Activated naive CD4-positive, alpha-beta T cell treated with anti-CD3 and anti-CD28 coated beads, Interleukin-2, amount 50 U/mL, for 24 hours (primary cell): ENCODE data around the gene HSD11B2.

Experiments used
- H3K27ac Mint-ChIP-seq: one replicate; pipeline ENCODE4 v1.8.0; 2021; ENCODE audit warnings: mild to moderate bottlenecking, mixed read lengths
- H3K27me3 Mint-ChIP-seq: one replicate; pipeline ENCODE4 v1.8.0; 2021; ENCODE audit warnings: mixed read lengths
- H3K36me3 Mint-ChIP-seq: one replicate; pipeline ENCODE4 v1.8.0; 2021; ENCODE audit warnings: mixed read lengths
- H3K4me1 Mint-ChIP-seq: one replicate; pipeline ENCODE4 v1.8.0; 2021; ENCODE audit warnings: mixed read lengths
- H3K4me3 Mint-ChIP-seq: one replicate; pipeline ENCODE4 v1.8.0; 2021; ENCODE audit warnings: mild to moderate bottlenecking, mixed read lengths
- H3K9me3 Mint-ChIP-seq: one replicate; pipeline ENCODE4 v1.8.0; 2021; ENCODE audit warnings: mixed read lengths

The HSD11B2 gene

DNA sequence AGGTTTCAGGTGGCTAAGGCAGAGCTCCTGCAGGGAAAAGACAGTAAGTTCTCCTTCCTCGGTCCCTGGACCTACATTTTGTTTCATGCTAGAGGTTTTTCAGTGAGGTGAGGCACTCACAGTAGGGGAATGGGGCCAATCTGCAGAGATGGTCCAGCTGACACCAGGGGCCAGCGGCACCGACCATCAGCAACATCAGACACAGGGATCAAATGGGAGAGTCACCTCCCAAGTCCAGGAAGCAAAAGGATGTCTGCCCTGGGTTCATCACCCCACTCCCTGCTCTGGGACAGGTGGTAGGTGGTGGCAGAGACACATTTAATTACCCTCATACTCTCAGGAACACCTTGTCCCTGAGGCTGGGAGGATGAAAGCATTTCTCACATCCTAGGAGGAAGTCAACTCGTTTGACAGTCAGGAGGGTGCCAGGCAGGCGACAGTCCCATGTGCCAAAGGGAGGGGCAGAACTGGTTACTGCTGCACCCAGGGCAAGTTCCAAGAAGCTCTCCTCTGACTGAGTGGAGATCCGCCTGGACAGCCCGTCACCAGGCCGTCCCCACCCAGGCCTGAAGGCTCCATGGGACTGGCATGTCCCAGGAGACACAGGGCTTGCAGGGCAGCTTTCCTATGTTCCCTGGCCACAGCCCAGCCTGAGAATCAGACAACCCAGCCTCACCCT lies 30.8 kb downstream of the HSD11B2 start:
- Mint-ChIP-seq H3K9me3 (no peaks in the 10 kb centered on the region), H3K27ac (no peak overlapping the region), H3K36me3 (no peaks in the 10 kb centered on the region), H3K4me1 (peaks cover 22% of the 10 kb centered on the region), H3K27me3 (no peaks in the 10 kb centered on the region), H3K4me3 (no peak overlapping the region)

DNA sequence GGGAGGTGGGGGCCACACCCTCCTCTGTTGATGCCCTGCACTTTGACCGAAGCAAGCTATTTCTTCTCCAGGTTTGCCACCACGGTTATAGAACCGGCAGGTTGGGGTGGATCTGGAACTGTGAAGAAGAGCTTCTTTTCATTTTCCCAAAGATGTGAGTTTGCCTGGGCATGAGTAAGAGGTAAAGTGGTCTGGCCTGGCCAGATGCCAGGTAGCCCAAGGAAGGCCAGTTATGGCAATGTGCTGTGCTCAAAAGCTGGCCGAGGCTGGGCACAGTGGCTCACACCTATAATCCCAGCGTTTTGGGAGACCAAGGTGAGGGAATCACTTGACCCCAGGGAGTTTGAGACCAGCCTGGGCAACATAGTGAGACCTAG lies 31.3 kb downstream of the HSD11B2 start:
- Mint-ChIP-seq H3K4me1 (peaks cover 22% of the 10 kb centered on the region), H3K36me3 (no peaks in the 10 kb centered on the region), H3K27ac (no peak overlapping the region), H3K4me3 (no peak overlapping the region), H3K27me3 (no peaks in the 10 kb centered on the region), H3K9me3 (no peaks in the 10 kb centered on the region)

GRCh38 chr16:67463059-67463458 lies 32.1 kb downstream of the HSD11B2 start:
- no peaks in the 10 kb centered on the region for H3K9me3 Mint-ChIP-seq
- no peak overlapping the region for H3K27ac Mint-ChIP-seq
- no peaks in the 10 kb centered on the region for H3K27me3 Mint-ChIP-seq
- H3K4me1 Mint-ChIP-seq = peaks cover 28% of the 10 kb centered on the region
- H3K4me3 Mint-ChIP-seq = no peak overlapping the region
- no peaks in the 10 kb centered on the region for H3K36me3 Mint-ChIP-seq

- H3K36me3 Mint-ChIP-seq = no peaks in the 10 kb centered on the region
These were observed 32.8 kb downstream of the HSD11B2 start for GRCh38 chr16:67463691-67464090.

DNA sequence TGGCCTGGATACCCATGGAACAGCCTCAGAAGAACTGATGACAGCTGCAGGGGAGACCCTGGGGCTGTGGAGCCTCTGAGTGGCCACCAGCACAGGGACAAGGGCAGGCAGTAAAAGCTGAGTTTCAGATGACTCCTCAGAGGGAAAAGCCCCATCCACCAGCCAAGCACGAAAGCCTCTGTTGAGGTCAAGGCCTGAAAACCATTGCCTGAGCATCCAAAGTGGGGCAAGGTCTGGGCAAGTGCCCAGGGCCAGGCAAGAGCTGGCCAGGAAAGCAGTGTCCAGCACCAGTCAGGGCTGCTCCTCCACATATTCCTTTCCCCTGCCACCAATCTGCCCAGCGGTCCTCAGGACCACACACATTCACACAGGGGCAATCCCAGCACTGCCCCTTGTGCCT lies 33.6 kb downstream of the HSD11B2 start:
- peaks cover 31% of the 10 kb centered on the region for H3K4me1 Mint-ChIP-seq

More at GRCh38 chr16:67463691-67464090, 32.8 kb downstream of the HSD11B2 start:
- Mint-ChIP-seq H3K27ac (no peak overlapping the region), H3K9me3 (no peaks in the 10 kb centered on the region), H3K4me1 (peaks cover 32% of the 10 kb centered on the region), H3K4me3 (no peak overlapping the region), H3K27me3 (no peaks in the 10 kb centered on the region)

DNA sequence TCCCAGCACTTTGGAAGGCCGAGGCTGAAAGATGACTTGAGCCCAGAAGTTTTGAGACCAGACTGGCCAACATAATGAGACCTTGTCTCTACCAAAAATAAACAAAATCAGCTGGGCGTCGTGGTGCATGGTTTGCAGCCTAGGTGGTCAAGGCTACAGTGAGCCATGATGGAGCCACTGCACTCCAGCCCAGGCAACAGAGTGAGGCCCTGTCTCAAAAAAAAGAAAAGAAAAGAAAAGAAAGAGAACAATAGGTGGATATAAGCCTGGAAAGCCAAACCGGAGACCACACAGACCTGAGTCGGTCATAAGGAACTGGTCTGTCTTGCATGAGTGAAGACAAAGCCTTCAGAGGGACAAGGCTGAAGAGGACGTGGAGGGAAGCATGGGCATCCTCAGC lies 35.7 kb downstream of the HSD11B2 start:
- no peaks in the 10 kb centered on the region for H3K36me3 Mint-ChIP-seq
- H3K4me1 Mint-ChIP-seq = peaks cover 42% of the 10 kb centered on the region
- H3K4me3 Mint-ChIP-seq = no peak overlapping the region
- no peaks in the 10 kb centered on the region for H3K27me3 Mint-ChIP-seq
- H3K27ac Mint-ChIP-seq = no peak overlapping the region
- no peaks in the 10 kb centered on the region for H3K9me3 Mint-ChIP-seq

More for the DNA sequence above, 33.6 kb downstream of the HSD11B2 start:
- Mint-ChIP-seq H3K27me3 (no peaks in the 10 kb centered on the region), H3K9me3 (no peaks in the 10 kb centered on the region), H3K36me3 (no peaks in the 10 kb centered on the region), H3K4me3 (no peak overlapping the region), H3K27ac (no peak overlapping the region)

DNA sequence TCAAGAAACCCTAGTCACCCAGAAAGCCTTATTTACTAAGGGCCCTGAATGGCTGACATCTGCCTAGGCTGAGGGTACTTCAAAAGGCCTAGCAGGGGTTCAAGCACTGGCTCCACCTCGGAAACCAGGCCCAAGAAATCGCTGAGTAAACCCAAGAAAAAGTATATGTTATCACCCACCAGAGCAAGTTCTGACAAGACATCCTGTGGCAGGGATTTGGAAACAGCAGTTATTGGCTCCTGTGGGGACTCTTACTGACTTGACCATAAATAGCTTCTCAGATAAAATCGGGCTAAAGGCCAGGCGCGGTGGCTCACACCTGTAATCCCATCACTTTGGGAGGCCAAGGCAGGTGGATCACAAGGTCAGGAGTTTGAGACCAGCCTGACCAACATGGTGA lies 37.8 kb downstream of the HSD11B2 start:
- Mint-ChIP-seq H3K9me3 (no peaks in the 10 kb centered on the region), H3K4me1 (peaks cover 57% of the 10 kb centered on the region), H3K27me3 (no peaks in the 10 kb centered on the region), H3K4me3 (no peak overlapping the region), H3K27ac (no peak overlapping the region), H3K36me3 (peaks cover 3% of the 10 kb centered on the region)

GRCh38 chr16:67470359-67470758 lies 39.4 kb downstream of the HSD11B2 start:
- Mint-ChIP-seq H3K36me3 (peaks cover 3% of the 10 kb centered on the region), H3K27ac (no peak overlapping the region), H3K9me3 (no peaks in the 10 kb centered on the region), H3K4me1 (peaks cover 71% of the 10 kb centered on the region), H3K27me3 (no peaks in the 10 kb centered on the region), H3K4me3 (no peak overlapping the region)

- Mint-ChIP-seq H3K27me3 (no peaks in the 10 kb centered on the region), H3K4me1 (peaks cover 67% of the 10 kb centered on the region), H3K36me3 (peaks cover 3% of the 10 kb centered on the region), H3K4me3 (no peak overlapping the region), H3K27ac (no peak overlapping the region), H3K9me3 (no peaks in the 10 kb centered on the region)
These were observed 41.0 kb downstream of the HSD11B2 start for GRCh38 chr16:67471758-67472384.

DNA sequence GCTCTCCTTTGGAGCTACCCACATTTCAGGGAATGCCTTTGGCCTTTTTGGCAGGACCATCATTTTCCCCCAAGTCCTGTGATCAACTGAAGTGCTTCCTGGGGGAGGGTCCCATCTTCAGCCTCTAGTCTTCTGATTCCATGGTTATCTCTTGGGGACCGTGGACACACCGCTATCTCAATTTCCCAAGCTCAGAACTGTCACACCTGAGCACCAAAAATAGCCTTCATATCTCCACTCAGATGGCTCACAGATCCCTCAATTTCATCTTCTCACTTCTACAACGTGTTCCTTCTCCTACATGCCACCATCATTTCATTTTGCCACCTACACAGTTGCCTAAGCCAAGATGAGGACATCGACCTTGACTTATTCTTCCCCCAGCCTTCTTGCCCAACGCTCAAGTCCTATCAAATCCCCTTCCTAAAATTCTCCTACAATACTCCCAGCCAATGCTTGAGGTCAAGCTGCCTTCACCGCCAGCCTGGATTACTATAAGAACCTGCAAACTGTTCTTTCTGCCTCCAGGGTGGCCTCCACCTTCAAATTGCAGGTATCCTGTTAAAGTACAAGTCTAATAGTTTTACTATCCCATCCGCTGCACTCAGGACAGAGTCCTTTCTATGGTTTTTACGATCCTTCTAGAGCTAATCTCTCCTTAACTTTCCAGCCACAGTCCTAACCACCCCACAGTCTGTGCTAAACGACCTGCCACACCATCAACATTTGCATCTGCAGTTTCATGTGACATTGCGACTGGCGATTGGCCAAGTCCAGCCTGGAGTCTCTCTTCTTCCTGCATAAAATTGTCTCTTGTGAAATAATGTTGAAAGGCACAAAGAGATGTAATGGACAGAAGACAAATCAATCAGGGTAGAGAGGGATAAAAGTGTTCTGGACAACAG lies 43.9 kb downstream of the HSD11B2 start:
- Mint-ChIP-seq H3K27ac (no peak overlapping the region), H3K4me1 (peaks cover 75% of the 10 kb centered on the region), H3K36me3 (peaks cover 4% of the 10 kb centered on the region), H3K4me3 (no peak overlapping the region), H3K9me3 (no peaks in the 10 kb centered on the region), H3K27me3 (no peaks in the 10 kb centered on the region)

DNA sequence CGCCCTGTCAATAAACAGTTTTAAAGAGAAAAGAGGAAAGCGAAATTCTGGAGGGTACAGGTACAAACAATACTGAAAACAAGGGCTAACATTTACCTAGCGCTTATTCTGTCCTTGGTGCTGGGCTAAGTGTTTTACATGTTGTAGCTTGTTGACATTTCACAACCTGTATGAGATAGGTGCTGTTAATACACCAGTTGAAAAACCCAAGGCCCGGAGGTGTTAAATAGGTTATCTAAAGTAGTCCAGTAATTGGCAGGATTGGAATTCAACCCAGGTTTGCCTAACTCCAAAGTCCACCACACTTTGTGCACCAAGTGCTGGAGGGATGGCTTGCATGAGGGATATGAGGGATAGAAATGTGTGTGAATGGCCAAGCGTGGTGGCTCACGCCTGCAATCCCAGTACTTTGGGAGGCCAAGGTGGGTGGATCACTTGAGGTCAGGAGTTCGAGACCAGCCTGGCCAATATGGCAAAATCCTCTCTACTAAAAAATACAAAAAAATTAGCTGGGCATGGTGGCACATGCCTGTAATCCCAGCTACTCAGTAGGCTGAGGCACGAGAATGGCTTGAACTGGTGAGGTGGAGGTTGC lies 47.1 kb downstream of the HSD11B2 start:
- H3K27me3 Mint-ChIP-seq = no peaks in the 10 kb centered on the region
- peaks cover 2% of the 10 kb centered on the region for H3K36me3 Mint-ChIP-seq
- H3K9me3 Mint-ChIP-seq = no peaks in the 10 kb centered on the region
- peak overlapping the region; percentile 16 for H3K4me3 Mint-ChIP-seq
- no peak overlapping the region for H3K27ac Mint-ChIP-seq
- H3K4me1 Mint-ChIP-seq = peaks cover 60% of the 10 kb centered on the region

GRCh38 chr16:67480833-67481560 lies 50.1 kb downstream of the HSD11B2 start, which contains the start of gene ATP6V0D1:
Gene ATP6V0D1 (minus strand): TSS chr16:67481157. CDS start chr16:67481086, 71 bp downstream.
- H3K27ac Mint-ChIP-seq = peak within 1 kb of the TSS; percentile 96
- peak within 1 kb of the TSS; percentile 98 for H3K4me3 Mint-ChIP-seq
- no peaks in the 10 kb centered on the region for H3K9me3 Mint-ChIP-seq
- H3K27me3 Mint-ChIP-seq = no peaks in the 10 kb centered on the region
- peaks cover 1% of the 10 kb centered on the region for H3K36me3 Mint-ChIP-seq
- peaks cover 49% of the 10 kb centered on the region for H3K4me1 Mint-ChIP-seq

DNA sequence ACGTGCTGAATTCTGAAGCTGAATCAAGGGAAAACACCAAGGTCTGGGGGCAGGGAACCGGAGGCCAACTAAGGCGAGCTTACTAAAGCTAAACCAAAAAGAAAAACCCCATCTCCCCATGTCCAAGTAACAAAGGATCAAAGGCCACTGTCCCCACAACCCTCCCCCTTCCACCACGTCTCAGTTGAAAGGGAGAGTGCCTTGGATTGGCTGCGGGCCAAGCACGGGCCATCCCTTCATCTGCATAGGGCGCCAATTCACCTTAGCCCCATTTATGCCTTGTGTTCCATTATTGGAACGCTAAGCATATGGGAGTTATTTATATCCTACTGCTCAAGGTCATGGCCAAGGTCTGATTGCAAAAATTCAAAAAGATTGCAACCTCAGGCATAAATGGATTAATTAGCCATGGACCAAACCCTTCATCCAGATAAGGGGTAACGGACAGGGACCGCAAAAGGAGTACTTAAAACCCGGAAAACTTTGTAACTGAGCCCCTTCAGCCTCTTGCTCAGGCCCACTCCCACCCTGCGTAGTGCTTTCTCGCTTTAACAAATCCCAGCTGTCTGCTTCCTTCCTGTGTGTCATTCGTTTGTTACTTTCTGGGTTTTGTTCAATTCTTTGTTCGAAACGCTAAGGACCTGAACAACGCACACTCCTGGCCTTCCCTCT lies 50.8 kb downstream of the HSD11B2 start:
- Mint-ChIP-seq H3K4me1 (peaks cover 43% of the 10 kb centered on the region), H3K27ac (peak overlapping the region; percentile 96), H3K9me3 (no peaks in the 10 kb centered on the region), H3K27me3 (no peaks in the 10 kb centered on the region), H3K36me3 (peaks cover 1% of the 10 kb centered on the region), H3K4me3 (peak overlapping the region; percentile 98)

DNA sequence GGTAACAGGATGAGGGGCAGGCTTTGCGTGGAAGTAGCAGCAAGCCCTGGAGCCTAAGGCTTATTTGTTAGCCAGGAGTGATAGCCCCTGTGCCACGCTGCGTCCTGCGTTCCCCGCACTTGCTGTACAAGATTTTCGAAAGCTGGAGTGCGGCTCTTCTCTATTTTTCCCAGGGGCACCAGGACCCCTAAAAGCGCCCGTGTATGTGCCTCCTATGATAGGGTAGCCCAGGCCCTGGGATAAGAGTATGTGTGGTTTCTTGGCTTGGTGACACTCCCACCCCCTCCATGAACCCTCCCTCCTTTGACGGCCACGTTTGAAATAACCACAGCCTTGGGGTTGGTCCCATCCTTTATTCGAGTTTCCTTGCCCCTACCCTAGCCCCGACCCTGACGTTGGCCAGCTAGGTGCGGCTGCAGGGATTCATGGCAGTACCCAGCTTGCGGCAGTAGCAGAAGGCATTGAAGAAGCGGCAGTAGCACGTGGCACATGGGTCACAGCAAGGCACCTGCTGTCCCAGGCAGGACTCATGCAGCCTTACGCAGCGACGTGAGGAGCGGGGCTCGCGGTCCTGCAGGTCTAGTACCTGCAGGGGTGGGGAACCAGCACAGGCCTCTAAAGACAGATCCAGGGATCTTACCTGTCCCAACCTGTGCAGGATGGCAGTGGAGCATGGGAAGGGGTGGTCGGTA lies 51.5 kb downstream of the HSD11B2 start:
- Mint-ChIP-seq H3K36me3 (peaks cover 1% of the 10 kb centered on the region), H3K9me3 (no peaks in the 10 kb centered on the region)

More for the DNA sequence above, 51.5 kb downstream of the HSD11B2 start:
- H3K27me3 Mint-ChIP-seq = no peaks in the 10 kb centered on the region
- peak overlapping the region; percentile 98 for H3K4me3 Mint-ChIP-seq
- H3K4me1 Mint-ChIP-seq = peaks cover 38% of the 10 kb centered on the region
- H3K27ac Mint-ChIP-seq = peak overlapping the region; percentile 96
